GM12878 (cell line): ENCODE results near the gene DGAT2. TPM values are rescaled to one million over a fixed set of nuclear protein-coding genes. Genes with fewer than 3 reads are reported as not detected.

Experiments
- FOXK2 ChIP-seq: fragments of 450-650 bp; IDR thresholded peaks from 2 replicates; pipeline ENCODE4 v1.6.1; 2017; ENCODE audit warnings: mild to moderate bottlenecking, moderate library complexity
- HDAC6 ChIP-seq: fragments of 200-600 bp; sonication (generic); IDR thresholded peaks from one replicate; pipeline ENCODE4 v1.8.0; 2017; ENCODE audit warnings: antibody characterized with exemption; ENCODE audit not compliant: unreplicated experiment
- JUNB ChIP-seq: IDR thresholded peaks from 2 replicates; pipeline ENCODE4 v1.6.1; 2016; ENCODE audit warnings: antibody characterized with exemption, mild to moderate bottlenecking
- NFYA ChIP-seq: IDR thresholded peaks from 2 replicates; pipeline ENCODE4 v1.6.1; 2011; ENCODE audit warnings: low read depth, mild to moderate bottlenecking, low read length, improper control_type of control experiment, borderline replicate concordance
- NRF1 ChIP-seq: conservative IDR thresholded peaks from 2 replicates; pipeline ENCODE4 v1.6.1; 2011; ENCODE audit warnings: mild to moderate bottlenecking, low read depth, low read length, improper control_type of control experiment
- POLR2AphosphoS5 ChIP-seq: IDR thresholded peaks from 2 replicates; pipeline ENCODE4 v1.6.1; 2011; ENCODE audit warnings: mild to moderate bottlenecking, low read length, inconsistent platforms
- TCF12 ChIP-seq: IDR thresholded peaks from 2 replicates; pipeline ENCODE4 v1.6.1; 2011; ENCODE audit warnings: low read depth, mild to moderate bottlenecking, low read length
- polyA plus RNA-seq, 11 experiments: library from polyadenylated mRNA; depleted of rRNA in 4 of 11; unstranded in 6 of 11; stranded (reverse) in 5 of 11; fragments of >200 nt; fragmentation: Nextera tagmentation in 4 of 11; fragmentation: Illumina TruSeq in 1 of 11; extraction: Ambion mirVana in 4 of 11; extraction: Trizol in 1 of 11; gene quantifications; 1 replicate in 1 of 11; 2 replicates in 10 of 11; pipeline versions ENCODE4 v1.2.1 to v1.2.3, GENCODE V29; 2011 to 2016; ENCODE audit warnings: inconsistent platforms in 2 of 11, missing spikeins in 2 of 11, low read depth in 1 of 11
- total RNA-seq, 4 experiments: library from RNA; depleted of rRNA in 3 of 4; stranded (reverse); fragments of >200 nt in 3 of 4; fragmentation: Illumina TruSeq in 1 of 4; extraction: Trizol in 1 of 4; gene quantifications; 2 replicates each; pipeline versions ENCODE4 v1.2.1 to v1.2.3, GENCODE V29; 2013 to 2021
- TF ChIP-seq, protein P1 (sequence below): fragments of 450-650 bp; IDR thresholded peaks from 2 replicates; pipeline ENCODE4 v1.6.1; 2017; ENCODE audit warnings: antibody characterized with exemption, mild to moderate bottlenecking, moderate library complexity
- TF ChIP-seq, protein P2 (sequence below): IDR thresholded peaks from 2 replicates; pipeline ENCODE4 v1.6.1; 2011; ENCODE audit warnings: borderline replicate concordance, low read depth, mild to moderate bottlenecking, moderate library complexity, mixed read lengths, low read length; ENCODE audit not compliant: insufficient read depth; ENCODE audit errors: extremely low read length
- TF ChIP-seq, protein P3 (sequence below): IDR thresholded peaks from 2 replicates; pipeline ENCODE4 v1.6.1; 2012; ENCODE audit warnings: improper control_type of control experiment, low read depth, low read length; ENCODE audit not compliant: insufficient replicate concordance
- TF ChIP-seq, protein P4 (sequence below): fragments of 450-650 bp; IDR thresholded peaks from 2 replicates; pipeline ENCODE4 v1.6.1; 2016; ENCODE audit warnings: mild to moderate bottlenecking
- TF ChIP-seq, protein P5 (sequence below): fragments of 150-350 bp; IDR thresholded peaks from 2 replicates; pipeline ENCODE4 v1.6.1; 2014; ENCODE audit warnings: mild to moderate bottlenecking, low read depth, low read length

The DGAT2 gene
- total and polyA plus RNA-seq, 10 of the 15 experiments (the other 5 are each of a cell fraction or from before 2014, with no cell fraction given) = 5.1 to 25.9 (median 17.6) TPM

DNA sequence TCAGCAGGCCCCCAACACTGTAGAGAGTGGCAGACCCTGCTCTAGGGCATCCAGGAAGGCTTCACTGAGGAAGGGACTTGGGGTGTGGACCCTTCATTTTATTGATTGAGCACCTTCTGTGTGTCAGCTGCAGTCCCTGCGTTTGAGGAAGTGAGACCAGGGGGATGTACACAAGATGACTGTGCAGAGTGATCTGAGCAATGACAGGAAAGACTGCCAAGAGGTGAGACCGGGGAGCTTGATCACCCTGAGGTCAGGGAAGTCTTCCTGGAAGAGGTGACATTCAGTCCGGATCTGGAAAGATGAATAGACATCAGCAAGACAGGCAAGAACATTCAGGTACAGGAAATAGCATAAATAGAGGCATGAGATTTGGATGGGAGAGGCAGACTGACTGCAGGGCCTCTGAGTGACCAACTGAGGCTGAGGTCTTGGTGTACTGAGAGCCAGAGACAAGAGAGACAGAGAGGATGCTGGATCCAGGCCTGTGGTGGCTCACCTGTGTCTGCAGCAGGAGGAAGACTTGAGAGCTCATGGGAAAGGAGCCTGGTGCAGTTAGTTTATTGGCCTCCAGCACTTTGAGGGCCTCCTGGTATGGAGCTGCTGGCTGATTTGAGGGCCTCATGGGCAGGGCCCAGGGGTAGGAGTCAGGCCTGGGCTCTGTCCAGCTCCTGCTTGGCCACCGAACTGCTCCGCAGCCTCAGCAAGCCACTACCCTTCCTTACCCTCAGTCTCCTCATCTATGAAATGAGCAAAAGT is 5.2 kb downstream of the DGAT2 start (continued):
- TF ChIP-seq, protein P1, sequence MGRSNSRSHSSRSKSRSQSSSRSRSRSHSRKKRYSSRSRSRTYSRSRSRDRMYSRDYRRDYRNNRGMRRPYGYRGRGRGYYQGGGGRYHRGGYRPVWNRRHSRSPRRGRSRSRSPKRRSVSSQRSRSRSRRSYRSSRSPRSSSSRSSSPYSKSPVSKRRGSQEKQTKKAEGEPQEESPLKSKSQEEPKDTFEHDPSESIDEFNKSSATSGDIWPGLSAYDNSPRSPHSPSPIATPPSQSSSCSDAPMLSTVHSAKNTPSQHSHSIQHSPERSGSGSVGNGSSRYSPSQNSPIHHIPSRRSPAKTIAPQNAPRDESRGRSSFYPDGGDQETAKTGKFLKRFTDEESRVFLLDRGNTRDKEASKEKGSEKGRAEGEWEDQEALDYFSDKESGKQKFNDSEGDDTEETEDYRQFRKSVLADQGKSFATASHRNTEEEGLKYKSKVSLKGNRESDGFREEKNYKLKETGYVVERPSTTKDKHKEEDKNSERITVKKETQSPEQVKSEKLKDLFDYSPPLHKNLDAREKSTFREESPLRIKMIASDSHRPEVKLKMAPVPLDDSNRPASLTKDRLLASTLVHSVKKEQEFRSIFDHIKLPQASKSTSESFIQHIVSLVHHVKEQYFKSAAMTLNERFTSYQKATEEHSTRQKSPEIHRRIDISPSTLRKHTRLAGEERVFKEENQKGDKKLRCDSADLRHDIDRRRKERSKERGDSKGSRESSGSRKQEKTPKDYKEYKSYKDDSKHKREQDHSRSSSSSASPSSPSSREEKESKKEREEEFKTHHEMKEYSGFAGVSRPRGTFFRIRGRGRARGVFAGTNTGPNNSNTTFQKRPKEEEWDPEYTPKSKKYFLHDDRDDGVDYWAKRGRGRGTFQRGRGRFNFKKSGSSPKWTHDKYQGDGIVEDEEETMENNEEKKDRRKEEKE = no peak
- TF ChIP-seq JUNB = peak; percentile 93
- TF ChIP-seq NRF1 = no peak
- TF ChIP-seq, protein P2, sequence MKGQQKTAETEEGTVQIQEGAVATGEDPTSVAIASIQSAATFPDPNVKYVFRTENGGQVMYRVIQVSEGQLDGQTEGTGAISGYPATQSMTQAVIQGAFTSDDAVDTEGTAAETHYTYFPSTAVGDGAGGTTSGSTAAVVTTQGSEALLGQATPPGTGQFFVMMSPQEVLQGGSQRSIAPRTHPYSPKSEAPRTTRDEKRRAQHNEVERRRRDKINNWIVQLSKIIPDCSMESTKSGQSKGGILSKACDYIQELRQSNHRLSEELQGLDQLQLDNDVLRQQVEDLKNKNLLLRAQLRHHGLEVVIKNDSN = no peak
- TF ChIP-seq NFYA = no peak
- TF ChIP-seq TCF12 = peak; percentile 93
- TF ChIP-seq, protein P3, sequence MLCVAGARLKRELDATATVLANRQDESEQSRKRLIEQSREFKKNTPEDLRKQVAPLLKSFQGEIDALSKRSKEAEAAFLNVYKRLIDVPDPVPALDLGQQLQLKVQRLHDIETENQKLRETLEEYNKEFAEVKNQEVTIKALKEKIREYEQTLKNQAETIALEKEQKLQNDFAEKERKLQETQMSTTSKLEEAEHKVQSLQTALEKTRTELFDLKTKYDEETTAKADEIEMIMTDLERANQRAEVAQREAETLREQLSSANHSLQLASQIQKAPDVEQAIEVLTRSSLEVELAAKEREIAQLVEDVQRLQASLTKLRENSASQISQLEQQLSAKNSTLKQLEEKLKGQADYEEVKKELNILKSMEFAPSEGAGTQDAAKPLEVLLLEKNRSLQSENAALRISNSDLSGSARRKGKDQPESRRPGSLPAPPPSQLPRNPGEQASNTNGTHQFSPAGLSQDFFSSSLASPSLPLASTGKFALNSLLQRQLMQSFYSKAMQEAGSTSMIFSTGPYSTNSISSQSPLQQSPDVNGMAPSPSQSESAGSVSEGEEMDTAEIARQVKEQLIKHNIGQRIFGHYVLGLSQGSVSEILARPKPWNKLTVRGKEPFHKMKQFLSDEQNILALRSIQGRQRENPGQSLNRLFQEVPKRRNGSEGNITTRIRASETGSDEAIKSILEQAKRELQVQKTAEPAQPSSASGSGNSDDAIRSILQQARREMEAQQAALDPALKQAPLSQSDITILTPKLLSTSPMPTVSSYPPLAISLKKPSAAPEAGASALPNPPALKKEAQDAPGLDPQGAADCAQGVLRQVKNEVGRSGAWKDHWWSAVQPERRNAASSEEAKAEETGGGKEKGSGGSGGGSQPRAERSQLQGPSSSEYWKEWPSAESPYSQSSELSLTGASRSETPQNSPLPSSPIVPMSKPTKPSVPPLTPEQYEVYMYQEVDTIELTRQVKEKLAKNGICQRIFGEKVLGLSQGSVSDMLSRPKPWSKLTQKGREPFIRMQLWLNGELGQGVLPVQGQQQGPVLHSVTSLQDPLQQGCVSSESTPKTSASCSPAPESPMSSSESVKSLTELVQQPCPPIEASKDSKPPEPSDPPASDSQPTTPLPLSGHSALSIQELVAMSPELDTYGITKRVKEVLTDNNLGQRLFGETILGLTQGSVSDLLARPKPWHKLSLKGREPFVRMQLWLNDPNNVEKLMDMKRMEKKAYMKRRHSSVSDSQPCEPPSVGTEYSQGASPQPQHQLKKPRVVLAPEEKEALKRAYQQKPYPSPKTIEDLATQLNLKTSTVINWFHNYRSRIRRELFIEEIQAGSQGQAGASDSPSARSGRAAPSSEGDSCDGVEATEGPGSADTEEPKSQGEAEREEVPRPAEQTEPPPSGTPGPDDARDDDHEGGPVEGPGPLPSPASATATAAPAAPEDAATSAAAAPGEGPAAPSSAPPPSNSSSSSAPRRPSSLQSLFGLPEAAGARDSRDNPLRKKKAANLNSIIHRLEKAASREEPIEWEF = no peak
- TF ChIP-seq HDAC6 = no peak
- TF ChIP-seq POLR2AphosphoS5 = no peak
- TF ChIP-seq, protein P4, sequence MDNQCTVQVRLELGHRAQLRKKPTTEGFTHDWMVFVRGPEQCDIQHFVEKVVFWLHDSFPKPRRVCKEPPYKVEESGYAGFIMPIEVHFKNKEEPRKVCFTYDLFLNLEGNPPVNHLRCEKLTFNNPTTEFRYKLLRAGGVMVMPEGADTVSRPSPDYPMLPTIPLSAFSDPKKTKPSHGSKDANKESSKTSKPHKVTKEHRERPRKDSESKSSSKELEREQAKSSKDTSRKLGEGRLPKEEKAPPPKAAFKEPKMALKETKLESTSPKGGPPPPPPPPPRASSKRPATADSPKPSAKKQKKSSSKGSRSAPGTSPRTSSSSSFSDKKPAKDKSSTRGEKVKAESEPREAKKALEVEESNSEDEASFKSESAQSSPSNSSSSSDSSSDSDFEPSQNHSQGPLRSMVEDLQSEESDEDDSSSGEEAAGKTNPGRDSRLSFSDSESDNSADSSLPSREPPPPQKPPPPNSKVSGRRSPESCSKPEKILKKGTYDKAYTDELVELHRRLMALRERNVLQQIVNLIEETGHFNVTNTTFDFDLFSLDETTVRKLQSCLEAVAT = peak; percentile 62; the same call in 1 of the 2 replicates
- peak; percentile 34; the same call in 1 of the 2 replicates for TF ChIP-seq FOXK2
- TF ChIP-seq, protein P5, sequence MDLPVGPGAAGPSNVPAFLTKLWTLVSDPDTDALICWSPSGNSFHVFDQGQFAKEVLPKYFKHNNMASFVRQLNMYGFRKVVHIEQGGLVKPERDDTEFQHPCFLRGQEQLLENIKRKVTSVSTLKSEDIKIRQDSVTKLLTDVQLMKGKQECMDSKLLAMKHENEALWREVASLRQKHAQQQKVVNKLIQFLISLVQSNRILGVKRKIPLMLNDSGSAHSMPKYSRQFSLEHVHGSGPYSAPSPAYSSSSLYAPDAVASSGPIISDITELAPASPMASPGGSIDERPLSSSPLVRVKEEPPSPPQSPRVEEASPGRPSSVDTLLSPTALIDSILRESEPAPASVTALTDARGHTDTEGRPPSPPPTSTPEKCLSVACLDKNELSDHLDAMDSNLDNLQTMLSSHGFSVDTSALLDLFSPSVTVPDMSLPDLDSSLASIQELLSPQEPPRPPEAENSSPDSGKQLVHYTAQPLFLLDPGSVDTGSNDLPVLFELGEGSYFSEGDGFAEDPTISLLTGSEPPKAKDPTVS = no peak
